ENCODE data around the gene SPPL3.

SPPL3 gene

DNA sequence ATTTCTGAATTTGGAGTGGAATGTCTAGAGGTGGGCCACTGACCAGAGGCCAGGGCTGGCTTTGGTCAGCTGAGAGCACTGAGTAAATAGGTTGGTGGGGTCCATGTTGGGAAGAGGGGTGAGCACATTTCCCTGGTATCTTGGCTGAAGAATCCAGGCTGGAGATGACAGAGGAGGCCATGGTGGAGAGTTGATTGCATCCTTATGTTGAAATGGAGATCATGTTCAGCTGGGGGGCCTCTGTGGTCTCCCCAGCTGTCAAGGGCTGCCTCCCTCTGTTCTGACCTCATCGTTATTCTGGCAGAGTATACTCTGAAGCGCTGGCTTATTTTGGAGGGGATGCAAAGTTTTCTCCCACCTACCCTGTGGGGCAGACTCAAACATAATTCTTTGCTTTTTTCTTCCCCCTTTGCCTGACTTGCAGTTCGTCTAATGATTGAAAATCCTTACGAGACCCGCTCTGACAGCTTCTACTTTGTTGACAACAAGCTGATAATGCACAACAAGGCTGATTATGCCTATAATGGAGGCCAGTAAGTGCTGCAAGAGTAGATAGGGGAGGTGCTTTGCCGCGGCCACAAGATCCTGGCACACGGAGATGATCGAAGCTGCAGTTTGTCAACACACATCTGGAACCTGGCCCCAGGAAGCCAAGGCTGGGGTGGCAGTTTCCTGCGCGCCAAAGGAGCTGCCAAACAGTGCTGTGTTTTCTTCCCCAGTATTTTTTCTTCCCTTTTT lies 184.5 kb downstream of the SPPL3 start:
- DNase-seq = no peak

DNA sequence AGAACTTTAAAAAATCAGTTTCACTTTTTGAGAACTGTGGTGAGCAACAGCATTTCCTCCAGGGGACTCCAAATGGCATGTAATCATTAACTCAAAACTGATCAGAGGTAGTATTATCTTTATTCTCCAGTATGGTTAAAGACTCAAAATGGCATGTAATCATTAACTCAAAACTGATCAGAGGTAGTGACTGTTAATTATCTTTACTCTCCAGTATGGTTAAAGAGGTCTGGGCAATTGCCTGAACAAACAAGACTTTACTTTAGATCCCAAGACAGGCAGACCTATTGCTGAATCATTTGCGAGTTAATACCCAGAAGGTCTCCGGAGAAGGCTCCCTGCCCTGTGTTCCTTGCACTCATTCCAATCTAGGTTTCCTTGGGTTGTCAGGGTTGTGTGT lies 185.1 kb downstream of the SPPL3 start:
- no peak for DNase-seq

DNA sequence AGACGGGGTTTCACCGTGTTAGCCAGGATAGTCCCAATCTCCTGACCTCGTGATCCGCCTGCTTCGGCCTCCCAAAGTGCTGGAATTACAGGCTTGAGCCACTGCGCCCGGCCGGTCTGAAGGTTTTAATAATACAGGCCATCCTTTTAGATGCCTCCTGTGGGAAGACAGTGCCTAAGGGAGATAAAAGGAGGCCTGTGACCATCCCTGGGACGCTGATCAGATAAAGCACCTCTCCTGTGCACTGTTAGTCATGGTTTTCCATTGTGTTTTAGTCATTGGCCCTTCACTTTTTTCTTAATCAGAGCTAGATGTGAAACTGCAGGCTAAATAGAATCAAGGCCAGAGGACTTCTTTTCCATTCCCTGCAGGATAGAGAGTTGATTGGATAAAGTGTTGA lies 186.1 kb downstream of the SPPL3 start:
- DNase-seq = no peak

- DNase-seq = peak; percentile 64
These were observed 190.2 kb downstream of the SPPL3 start for GRCh38 chr12:120713861-120714482.

- DNase-seq = no peak
These were observed 191.5 kb downstream of the SPPL3 start for GRCh38 chr12:120712610-120713009.
